GM18909 (cell line): ENCODE data around the gene DHCR7.
A peak's percentile ranks its signal among the peaks of the same experiment; 100 is the strongest.

Experiments used
- ATAC-seq: cut with Tn5 transposase; IDR thresholded peaks from one replicate; pipeline ENCODE4 v1.9.1; 2021; ENCODE audit warnings: mild to moderate bottlenecking; ENCODE audit not compliant: unreplicated experiment, poor library complexity

DHCR7 gene

DNA sequence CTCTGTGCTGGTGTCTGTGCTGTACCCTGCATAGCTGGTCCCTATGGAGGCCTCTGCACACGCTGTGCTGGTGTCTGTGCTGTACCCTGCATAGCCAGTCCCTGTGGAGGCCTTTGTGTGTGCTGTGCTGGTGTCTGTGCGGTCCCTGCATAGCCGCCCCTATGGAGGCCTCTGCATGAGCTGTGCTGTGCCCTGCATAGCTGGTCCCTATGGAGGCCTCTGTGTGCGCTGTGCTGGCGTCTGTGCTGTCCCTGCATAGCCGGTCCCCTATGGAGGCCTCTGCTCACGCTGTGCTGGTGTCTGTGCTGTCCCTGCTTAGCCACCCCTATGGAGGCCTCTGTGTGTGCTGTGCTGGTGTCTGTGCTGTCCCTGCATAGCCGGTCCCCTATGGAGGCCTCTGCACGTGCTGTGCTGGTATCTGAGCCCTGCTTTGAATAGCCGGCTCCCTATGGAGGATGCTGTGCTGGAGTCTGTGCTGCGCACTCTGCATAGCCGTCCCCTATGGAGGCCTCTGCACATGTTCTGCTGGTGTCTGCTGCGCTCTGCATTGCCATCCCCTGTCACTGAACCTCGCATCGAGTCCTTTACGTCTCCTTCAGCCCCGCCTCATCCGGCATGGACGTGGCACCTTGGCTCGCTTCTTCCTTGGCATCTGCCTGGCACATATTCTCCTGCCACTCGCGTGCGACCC, 11.0 kb upstream of the DHCR7 start:
- ATAC-seq = no peak

DNA sequence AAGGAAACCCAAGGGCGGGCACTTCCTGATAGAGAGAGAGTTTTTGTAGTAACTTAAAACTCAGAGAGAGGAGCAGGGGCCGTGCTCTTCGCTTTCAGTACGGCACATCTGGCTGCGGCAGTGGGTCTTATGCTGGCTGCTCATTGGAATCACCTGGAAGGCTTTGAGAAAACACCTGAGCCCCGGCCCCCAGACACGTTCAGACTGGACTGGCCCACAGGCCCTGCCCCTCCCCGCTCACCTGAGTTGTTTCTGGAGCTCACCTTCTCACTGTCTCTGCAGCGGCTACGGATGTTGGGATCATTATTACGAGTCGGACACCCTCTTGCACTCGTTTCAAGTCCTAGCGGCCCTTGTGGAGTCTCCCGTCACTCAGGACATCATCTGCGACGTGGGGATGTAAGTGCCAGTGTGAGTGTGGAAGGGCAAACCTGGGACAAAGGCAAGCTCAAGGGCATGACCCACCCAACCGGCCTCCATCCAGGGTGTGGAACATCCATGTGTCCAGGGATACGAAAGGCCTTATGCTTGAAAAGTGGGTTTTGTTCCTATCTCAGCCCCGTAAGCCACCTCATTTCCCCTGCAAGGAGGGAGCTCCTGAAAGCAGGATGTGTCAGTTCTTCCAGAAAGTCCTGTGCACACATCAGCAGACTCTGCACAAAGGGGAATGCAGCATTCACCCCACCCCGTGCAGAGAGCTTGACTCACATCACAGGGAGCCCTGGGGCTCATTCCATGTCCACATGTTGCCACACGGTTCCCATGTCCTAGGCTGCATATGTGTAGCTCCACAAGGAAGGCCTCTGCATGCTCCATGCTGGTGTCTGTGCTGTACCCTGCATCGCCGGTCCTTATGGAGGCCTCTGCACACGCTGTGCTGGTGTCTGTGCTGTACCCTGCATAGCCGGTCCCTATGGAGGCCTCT, 10.2 kb upstream of the DHCR7 start:
- ATAC-seq = no peak

DNA sequence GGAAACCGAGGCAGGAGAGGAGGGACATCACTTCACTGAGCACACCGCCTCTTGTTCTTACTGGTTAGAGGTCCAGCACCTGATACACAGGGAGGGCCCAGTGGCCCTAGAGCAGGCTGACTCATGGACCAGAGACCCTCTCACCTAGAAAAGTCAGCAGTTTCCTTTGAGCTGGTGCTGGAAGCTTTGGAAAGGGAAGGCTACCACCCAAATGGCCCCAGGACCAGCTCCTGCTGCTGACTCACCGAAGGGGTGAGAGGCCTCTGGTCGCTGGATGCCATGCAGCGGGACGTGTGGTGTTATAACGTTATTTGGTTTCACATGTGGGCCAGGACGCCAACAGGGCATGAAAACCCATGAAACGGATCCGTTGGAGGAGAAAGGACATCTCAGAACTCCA, 8.6 kb upstream of the DHCR7 start:
- ATAC-seq = no peak

DNA sequence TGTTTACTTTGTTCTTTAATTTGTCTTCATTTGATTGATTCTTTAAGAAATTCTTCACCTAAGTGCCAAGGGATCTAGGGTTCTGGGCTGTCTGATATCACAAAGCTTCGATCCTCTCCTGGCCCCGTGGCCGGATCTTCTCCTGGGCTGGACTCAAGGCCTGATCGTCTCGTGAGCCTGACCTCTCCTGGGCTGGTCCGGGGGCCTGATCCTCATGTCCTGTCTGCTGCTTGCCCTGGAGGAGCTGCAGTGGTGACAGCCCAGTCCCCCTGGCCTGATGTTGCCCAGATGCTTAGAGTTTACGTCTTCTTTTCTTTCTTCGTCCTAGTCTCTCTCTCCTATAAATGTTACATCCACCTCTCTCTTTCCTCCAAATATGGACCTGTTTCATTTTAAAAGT, 8.1 kb upstream of the DHCR7 start:
- ATAC-seq = no peak

DNA sequence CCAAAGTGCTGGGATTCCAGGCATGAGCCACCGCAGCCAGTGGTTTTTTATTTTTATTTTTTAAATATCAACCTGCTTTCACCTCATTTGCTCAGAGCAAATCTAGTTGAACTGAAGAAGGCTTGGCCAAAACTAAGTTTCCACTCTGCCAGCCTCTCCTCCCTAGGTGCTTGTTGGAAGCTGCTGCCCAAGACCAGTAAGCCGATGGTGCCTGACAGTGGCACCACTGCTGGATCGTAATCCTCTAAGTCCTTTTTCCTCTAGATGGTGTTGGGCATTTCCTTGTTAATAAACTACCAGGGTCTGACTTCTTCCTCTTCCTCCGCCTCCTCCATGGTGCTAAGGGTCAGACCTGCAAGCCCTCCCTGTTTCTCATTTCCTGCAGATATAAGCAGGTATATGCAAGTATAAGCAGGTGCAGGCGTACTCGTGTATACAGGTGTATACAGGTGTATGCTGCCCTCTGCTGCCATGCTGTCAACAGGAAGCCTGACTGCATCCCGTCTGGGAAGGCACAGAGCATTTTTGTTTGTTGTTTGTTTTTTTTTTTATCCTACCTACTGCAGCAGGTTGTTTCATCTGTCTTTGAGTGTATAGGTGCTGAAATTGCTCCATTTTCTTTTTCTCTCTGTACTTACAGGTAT, 6.4 kb upstream of the DHCR7 start:
- ATAC-seq = no peak

DNA sequence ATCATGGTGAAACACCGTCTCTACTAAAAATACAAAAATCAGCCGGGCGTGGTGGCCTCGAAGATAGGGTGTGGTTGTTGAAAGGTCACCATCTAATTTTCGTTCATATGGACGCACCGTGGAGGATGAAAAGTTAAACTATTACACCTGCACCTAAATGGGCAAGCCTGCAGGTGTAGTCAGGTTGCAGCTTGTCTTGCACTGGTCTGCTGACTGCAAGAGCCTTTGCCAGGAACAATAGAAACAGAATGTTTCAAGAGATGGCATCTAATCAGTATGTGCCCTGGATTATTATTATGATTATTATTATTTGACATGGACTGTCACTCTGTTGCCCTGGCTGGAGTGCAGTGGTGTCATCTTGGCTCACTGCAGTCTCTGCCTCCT, 5.7 kb upstream of the DHCR7 start:
- ATAC-seq = no peak

DNA sequence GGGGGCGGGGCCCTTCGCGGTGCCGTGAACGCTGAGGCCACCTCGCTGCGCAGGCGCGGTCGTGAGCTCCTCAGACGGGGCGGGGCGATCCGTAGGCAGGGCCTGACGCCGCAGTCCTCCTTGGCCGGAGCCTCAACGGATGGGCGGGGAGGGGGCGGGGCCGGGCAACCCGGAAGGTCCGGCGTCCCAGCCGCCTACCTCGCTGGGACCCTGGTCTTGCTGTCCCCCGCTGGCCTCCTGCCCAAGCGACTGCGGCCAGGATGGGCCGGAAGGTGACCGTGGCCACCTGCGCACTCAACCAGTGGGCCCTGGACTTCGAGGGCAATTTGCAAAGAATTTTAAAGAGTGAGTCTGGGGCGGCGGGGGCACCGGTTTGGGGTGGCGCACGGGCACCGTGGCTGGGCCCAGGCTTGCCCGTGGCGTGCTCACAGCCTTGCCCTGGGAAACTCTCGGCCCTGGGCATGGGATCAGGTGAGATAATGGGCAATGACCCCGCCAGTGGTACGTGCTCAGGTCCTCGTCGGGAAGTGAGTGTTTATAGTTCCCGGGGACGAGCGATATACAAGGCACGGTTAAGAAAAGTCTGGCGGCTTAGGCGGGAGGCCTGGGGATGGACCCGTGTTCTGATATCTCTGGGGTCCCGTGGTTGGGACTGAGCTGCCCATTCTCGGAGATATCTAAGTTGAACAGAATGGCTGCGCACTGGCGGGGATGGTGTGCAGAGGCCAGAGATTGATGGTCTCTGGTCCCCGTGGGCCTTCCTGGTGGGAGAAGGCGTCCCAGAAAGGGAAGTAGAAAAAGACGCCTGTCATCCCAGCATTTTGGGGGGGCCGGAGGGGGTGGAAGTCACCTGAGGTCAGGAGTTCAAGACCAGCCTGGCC, 5.1 kb upstream of the DHCR7 start, which contains the start of gene NADSYN1:
Gene NADSYN1 (plus strand): TSS at position 167 of the 881 bp plus-strand sequence. CDS start 94 bp downstream, at position 261.
- ATAC-seq = peak; percentile 57

DNA sequence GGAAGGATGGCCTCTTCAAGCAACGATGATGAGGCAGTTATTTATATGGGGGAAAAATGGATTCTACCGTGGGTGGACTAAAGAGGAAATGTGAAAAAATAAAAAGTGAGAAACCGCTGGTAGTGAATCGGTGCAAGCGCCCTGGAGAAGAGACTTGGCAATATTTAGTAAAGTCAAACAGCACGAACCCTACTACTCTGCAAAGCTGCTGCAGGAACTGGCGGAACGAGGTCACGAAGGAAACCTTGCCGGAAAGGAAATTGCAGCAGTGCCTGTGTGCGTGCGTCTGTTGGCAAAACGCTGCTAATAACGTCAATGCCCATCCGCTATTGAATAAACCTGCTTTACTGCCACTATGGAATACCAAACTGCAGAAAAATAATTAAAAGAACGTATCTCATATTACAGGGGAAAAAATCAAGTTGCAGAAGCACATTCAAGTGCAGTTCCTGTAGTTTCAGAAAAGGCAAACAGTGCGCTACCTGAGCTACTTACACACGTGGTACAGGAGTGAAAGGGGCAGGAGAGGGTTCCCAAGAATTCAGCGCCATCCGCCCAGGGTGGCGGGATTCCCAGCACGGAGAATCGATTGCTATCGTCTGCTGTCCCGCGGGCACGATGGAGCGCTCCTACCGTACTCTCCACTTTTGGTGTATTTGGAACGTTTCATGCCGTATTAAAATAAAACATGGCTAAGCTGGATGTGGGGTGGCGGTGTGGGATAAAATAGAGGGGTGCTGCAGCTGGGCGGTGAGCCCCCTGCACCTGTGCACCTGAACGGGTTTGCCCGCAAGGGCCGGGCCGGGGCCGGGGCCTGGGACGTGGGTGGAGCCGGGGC, 4.2 kb upstream of the DHCR7 start:
- no peak for ATAC-seq

DNA sequence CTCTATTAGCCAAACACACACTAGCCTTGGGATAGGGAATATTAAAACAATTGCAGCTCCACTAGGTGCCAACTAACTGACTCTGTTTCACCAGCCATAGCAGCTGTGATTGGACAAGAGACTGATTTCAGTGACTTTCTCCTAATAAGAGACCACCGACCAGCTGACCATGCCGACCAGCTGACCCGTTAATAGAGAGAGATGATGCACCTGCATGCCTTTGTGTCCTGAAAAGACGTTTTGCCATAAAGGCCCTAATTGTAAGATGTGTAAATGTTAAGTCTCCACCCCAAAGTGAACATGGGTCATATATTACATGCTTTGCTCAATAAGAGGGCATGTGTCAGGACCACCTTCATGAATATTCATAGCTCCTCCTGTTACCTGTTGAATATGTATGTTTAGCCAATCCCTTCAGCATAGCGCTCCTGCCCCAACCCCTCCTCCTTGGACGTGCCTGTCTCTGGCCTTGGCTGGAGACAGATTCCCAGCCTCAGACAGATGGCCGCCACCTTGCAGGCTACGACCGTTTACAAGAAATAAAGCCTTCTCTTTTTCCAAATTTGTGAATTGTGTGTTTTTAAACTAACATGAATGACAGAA, 3.5 kb upstream of the DHCR7 start:
- ATAC-seq = no peak

DNA sequence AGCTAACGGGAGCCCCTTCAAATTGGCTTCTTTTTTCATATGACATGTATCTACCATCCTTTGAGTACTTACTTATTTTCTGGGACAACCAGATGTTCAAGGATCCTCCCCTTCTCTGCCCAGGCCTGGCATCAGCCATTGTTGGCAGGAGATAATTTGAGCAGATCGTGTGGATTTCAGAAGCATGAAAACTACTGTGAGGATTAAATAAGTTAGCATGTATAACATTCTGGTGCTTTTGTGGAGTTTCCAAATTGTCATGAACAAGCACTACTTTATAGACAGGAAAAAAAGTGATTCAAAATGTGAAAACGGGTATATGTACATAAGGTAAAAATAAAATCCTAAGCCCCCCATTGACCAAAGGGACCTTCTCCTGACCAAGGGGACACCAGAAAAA, 2.7 kb upstream of the DHCR7 start:
- no peak for ATAC-seq

DNA sequence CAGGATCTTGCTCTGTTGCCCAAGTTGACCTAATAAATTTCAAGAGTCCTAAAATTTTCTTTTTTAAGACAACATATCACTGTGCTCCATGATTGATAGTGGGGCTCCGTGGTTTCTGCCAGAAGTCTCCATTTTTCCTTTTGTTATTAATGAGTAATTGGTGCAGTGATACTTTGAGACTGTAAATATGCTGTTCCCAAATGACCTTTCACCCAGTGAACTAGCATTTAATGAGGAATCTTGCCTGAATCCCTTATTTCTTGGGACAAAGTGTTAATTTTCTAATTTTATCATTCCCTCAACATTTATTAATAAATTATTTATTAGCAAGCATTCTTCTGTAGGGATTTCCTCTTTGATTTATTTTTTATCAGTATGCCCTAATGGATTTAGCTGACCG, 2.3 kb upstream of the DHCR7 start:
- ATAC-seq = no peak

DNA sequence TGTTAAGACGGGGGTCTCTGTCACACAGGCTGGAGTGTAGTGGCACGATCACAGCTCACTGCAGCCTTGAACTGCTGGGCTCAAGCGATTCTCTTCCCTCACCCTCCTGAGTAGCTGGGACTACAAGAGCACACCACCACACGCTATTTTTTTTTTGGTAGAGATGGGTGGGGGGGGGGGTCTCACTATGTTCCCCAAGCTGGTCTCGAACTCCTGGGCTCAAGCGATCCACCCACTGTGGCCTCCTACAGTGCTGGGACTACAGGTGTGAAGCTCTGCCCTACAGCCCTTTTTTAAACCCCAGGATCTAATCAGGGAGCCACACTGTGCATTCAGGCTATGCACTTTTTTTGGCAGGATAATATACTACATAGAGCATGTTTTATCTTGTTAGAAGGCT, 1.4 kb upstream of the DHCR7 start:
- no peak for ATAC-seq

DNA sequence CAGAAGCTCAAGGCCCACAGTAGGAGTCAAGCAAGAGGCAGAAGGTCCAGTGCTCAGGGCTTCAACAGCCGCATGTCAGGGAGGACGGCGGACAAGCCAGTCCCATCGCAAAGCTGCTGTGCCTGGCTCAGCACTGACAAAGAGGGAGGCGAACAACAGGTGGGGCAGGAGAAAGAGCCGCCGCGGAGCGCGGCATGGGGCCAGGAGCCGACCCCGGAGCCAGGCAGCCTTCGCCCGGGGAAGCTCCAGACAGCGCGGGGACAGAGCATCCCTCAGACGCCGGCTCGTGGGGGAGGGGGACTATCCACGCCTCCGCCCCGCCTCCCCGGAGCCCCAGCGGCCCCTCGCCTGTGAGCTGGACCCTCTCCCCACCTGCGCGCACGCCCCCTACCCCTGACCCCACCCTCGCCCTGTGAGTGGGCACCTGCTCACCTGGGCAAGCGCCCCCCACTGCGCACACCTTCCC, 369 bp downstream of the DHCR7 start:
- ATAC-seq = peak; percentile 7

DNA sequence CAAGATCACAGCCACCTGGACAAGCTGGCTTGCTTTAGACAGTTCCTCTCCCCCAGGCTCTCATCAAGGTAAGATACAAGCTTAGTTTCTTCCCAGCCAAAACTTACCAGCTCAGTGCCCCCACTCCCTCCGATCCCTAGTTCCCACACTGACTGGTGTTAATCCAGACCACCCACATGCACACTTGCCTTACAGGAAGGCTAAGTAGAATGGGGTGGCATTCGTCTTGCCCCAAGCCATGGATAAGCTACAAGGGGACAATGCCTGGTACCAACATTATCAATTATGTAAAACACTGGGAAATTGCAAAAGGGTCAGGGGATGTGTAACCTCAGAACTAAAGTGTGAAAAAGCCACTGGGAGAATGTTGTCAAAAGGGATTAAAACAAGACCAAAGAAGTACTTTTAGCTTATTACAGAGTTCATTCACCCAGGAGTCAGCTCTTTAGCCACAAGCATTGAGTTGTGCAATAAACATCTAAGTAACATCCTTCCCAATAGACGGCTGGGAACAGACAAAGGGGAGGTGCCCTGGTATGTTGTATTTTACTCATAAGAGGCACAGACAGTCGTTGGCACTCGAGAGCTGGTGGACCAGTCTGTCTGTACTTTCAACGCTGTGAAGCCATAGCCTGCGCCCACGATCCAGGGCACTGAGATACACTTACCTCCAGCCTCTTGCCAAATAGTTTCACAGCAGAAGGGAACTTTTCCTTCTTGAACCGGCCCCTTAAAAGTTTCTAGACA, 1.1 kb downstream of the DHCR7 start:
- no peak for ATAC-seq

DNA sequence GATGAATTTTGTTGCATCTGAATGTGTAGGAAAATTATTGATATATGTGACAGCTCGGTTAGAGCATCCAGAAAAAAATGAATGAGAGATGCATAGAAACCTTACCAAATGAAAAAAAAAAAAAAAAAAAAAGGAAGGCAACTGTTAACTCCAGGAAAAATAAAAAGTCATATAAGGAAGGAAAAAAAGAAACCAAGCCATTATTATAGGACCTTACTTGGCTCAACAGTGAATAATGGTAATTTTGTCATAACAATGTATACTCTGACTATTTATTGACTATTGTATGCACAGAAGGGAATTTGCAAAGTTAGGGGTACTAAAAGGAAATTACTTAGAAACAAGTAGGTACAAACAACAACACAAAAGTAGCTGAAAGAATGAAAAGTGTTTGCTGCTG, 2.0 kb downstream of the DHCR7 start:
- ATAC-seq = no peak

DNA sequence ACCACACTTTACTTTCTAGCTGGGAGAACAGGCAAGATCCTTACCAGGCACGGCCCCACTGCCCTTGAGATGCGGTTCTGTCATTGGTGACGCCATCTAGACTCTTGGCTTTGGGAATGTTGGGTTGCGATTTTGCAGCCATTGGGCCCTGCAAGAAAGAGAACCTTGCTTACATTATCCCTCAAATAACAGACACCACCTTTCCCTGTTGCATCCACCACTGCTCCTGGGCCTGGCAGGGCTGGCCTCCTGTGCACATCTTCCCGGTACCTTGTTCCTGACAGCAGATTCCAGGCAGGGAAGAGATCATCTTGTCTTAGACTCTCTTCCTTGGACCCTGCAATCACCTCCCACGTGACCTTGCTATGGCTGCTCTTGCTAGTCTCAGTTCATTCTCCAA, 3.4 kb downstream of the DHCR7 start:
- ATAC-seq = no peak

DNA sequence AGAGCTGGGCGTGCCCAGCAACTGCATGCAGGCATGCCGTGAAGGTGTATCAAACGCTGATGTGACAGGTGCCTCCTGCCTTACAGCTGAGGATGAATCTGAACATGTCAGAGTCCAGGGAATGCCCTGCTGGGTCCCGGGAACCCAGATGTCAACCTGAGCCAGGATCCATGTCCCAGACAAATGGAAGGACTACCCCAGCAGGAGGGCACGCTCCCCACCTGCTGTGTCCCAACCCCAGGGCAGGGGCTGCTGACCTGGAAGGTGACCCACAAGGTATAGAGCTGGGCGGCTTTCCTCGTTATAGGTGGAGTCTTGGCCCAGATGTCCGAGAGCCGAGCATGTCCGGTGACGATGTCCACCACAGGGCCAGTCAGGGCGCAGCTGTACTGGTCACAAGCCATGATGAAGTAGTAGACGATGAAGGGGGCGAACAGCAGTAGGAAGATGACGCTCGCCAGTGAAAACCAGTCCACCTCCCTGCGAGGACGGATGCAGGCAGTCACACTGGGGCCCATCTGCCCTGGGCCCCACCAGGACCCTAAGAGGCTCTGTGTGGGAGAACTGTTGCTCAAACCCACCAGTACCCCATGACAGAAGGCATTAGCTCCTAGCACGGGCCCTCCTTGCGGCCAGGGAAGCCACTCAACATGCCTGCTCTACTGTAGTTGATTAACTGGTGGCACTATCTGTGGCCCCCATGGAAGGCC, 4.3 kb downstream of the DHCR7 start:
- no peak for ATAC-seq

DNA sequence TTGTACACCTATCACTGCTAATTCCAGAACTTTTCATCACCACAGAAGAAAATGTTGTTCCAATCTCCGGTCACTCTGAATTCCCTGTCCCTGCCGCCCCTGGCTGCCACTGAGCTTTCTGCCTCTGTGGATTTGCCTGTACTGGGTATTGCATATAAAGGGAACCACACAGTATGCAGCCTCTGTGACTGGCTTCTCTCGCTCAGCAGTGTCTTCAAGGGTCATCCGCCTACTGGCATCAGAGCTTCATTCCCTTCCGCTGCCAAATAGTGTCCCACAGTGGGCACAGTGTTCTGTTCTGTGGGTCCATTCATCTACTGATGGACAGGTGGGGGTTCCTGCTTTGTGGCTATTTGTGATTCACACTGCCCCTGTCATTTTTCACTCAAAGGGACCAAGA, 5.3 kb downstream of the DHCR7 start:
- no peak for ATAC-seq
